Gastrocnemius medialis (tissue), 4 donors: ENCODE results near the gene DOCK4.

Experiments
- CTCF ChIP-seq, 5 experiments: fragments of 450-650 bp in 3 of 5; fragments of 200-600 bp in 2 of 5; sonication (generic) in 2 of 5; IDR thresholded peaks in 4 of 5; conservative IDR thresholded peaks in 1 of 5; 1 replicate in 4 of 5; 2 replicates in 1 of 5; pipeline ENCODE4 v1.5.1; 2016 to 2019; ENCODE audit warnings: antibody characterized with exemption in 5 of 5, mild to moderate bottlenecking in 3 of 5, moderate library complexity in 3 of 5
- POLR2A ChIP-seq, 2 donors: fragments of 450-650 bp; IDR thresholded peaks; one replicate each; pipeline ENCODE4 v1.6.1; 2017; ENCODE audit warnings: antibody characterized with exemption in 2 of 2, mild to moderate bottlenecking in 2 of 2, moderate library complexity in 2 of 2

- TF ChIP-seq CTCF (IDR thresholded peaks at IDR 0.05 in 4 of 5, conservative IDR thresholded peaks at IDR 0.05 in 1 of 5) = no peak
- no peak for TF ChIP-seq POLR2A (IDR thresholded peaks at IDR 0.05)
These were observed 147.5 kb downstream of the DOCK4 start for GRCh38 chr7:112058686-112059085.
